ENCODE data around the gene CHIC2.

The CHIC2 gene

DNA sequence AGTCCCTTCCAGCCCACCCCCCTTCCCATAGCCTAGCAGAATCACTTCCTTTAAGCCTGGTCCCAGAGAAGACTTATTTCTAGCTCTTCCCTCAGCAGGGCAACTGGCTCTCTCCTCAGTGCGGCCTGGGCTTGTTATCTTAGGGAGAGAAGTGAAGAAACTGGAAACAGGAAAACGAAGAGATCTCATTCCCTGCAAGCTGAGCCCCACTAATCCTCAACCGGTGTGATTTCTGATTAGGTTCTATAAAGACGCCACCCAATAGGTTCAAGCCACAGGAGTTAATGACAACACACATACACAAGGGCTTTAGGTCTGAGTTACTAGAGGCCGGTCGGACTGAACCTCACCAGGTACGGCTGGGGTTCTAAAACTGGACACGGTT is 38.8 kb upstream of the CHIC2 start:
- TF ChIP-seq, protein P1, sequence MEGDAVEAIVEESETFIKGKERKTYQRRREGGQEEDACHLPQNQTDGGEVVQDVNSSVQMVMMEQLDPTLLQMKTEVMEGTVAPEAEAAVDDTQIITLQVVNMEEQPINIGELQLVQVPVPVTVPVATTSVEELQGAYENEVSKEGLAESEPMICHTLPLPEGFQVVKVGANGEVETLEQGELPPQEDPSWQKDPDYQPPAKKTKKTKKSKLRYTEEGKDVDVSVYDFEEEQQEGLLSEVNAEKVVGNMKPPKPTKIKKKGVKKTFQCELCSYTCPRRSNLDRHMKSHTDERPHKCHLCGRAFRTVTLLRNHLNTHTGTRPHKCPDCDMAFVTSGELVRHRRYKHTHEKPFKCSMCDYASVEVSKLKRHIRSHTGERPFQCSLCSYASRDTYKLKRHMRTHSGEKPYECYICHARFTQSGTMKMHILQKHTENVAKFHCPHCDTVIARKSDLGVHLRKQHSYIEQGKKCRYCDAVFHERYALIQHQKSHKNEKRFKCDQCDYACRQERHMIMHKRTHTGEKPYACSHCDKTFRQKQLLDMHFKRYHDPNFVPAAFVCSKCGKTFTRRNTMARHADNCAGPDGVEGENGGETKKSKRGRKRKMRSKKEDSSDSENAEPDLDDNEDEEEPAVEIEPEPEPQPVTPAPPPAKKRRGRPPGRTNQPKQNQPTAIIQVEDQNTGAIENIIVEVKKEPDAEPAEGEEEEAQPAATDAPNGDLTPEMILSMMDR (IDR thresholded peaks at IDR 0.05; ENCODE audit: low read depth, low read length), result no peak
- no peak overlapping the region for H3K4me3 ChIP-seq (ENCODE audit: low read depth, low read length)
- in situ Hi-C loops (cut with HindIII; ENCODE audit: low sequenced_read_pairs), result no loop called here
- DNase-seq (ENCODE audit: low read depth, low spot score), result no peak

DNA sequence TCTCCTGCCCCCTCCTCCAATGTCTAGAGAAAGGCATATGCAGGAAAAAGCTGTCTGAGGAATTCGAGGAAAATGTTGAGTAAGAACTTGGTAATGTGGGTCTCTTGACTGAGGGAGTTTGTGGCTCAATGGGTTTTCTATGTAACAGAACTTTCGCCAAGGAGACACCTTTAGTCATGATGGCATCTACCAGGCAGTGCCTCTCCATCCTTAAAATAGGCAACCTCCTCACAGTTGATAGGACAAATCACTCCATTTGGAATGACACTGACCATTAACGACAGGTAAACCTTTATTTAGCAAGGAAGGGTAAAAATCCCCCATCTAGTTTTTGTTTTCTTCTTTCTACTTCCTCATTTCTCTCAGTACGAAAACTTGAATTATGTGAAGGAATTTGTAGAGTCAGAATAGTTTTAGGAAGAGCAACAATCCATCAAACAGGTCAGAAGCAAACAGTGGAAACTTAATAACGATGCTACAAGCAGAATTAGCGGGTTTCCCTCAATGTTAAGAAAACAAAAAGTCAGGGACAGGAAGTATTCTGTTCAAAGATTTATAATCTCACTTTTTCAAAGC is 38.2 kb upstream of the CHIC2 start:
- no peak for DNase-seq (ENCODE audit: low read depth, low spot score)

DNA sequence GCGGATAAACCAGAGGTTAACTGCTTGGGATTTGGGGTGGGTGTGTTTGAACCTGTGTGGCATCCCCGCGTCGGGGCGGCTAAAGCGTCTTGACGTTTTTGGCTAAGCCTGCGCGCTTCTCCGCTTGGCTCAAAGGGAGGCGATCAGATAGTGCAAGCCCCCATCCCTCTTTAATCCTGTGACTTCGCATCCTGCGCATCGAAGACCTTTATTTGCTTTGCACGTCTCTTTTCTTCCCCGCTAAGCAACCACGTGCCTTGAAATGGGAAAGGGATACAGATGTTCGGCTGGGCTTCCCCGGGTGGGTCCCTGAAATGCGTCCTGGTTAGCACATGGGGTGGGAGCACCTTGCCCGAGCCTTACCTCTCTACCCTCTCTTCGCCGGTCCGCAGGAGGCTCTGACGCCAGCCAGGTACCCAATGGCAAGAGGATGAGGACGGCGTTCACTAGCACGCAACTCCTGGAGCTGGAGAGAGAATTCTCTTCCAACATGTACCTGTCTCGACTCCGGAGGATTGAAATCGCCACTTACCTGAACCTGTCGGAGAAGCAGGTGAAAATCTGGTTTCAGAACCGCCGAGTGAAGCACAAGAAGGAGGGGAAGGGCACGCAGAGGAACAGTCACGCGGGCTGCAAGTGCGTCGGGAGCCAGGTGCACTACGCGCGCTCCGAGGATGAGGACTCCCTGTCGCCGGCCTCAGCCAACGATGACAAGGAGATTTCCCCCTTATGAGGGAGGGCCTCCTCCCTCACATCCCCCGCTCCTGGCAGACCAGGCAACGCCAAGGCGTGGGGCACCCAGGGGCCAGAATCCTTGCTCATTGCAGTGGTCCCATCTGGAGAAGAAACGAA is 37.0 kb upstream of the CHIC2 start:
- TF ChIP-seq, protein P1 (IDR thresholded peaks at IDR 0.05; ENCODE audit: low read depth, low read length), result no peak
- H3K4me3 ChIP-seq (ENCODE audit: low read depth, low read length), result no peak overlapping the region
- no peak for DNase-seq (ENCODE audit: low read depth, low spot score)
- in situ Hi-C loops (cut with HindIII; ENCODE audit: low sequenced_read_pairs), result no loop called here

More for the DNA sequence above, 38.2 kb upstream of the CHIC2 start:
- in situ Hi-C loops (cut with HindIII; ENCODE audit: low sequenced_read_pairs), result no loop called here
- TF ChIP-seq, protein P1 (IDR thresholded peaks at IDR 0.05; ENCODE audit: low read depth, low read length), result no peak
- H3K4me3 ChIP-seq (ENCODE audit: low read depth, low read length), result no peak overlapping the region

DNA sequence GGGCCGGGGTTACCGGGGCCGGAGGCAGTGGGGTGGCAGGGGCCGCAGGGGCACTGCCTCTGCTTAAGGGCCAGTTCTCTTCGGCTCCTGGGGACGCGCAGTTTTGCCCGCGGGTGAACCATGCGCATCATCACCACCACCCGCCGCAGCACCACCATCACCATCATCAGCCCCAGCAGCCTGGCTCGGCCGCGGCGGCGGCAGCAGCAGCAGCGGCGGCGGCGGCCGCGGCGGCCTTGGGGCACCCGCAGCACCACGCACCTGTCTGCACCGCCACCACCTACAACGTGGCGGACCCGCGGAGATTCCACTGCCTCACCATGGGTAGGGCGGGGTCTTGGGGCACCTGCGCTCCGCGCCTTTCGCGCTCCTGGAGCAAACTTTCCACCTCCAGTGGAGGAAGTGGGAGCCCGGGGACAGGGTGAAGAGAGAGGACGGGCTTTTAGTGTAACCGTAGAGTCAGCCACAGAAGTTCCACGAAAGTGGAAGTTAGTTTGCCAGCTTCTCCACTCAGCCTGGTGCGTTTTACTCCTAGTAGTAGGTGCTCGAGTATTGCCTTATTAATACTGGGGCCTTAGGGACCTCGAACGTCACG is 36.3 kb upstream of the CHIC2 start:
- H3K4me3 ChIP-seq (ENCODE audit: low read depth, low read length), result peak overlapping the region; percentile 18
- DNase-seq (ENCODE audit: low read depth, low spot score), result no peak
- TF ChIP-seq, protein P1 (IDR thresholded peaks at IDR 0.05; ENCODE audit: low read depth, low read length), result no peak
- in situ Hi-C loops (cut with HindIII; ENCODE audit: low sequenced_read_pairs), result no loop called here

DNA sequence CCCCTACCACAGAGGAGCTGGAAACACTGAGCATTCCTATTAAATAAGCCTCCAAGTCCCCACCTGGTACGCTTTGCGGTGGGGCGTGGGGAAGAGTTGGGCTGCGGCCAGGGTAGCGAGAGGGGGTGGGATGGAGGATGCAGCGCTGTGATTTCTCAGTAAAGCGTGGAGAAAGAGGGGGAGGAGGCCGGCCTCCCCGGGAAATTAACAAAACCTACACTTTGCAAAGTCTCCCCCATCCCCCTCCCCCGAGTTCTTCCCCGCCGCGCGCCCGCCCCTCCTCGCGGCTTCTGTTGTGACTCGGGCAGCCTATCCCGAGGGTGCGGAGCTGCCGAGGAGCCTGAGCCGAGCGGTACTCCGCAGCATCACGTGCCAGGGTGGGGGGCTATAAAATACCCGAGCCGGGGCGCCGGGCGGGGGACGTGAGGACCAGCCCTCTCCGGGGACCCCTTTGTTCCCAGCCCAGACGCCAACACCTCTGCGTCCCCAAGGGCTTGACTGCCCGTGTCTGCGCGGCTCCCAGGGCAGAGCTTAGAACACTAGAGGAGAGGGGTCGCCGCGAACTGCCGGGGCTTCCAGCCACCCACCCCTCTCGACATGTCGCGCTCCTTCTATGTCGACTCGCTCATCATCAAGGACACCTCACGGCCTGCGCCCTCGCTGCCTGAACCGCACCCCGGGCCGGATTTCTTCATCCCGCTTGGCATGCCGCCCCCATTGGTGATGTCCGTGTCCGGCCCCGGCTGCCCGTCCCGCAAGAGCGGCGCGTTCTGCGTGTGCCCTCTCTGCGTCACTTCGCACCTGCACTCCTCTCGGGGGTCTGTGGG is 35.6 kb upstream of the CHIC2 start, which contains the start of gene GSX2:
Gene GSX2 (plus strand): TSS at position 416 of the 827 bp plus-strand sequence. CDS start 182 bp downstream, at position 598.
- in situ Hi-C loops (cut with HindIII; ENCODE audit: low sequenced_read_pairs), result no loop called here
- TF ChIP-seq, protein P1 (IDR thresholded peaks at IDR 0.05; ENCODE audit: low read depth, low read length), result no peak
- peak within 1 kb of the TSS; percentile 32 for H3K4me3 ChIP-seq (ENCODE audit: low read depth, low read length)
- peak; percentile 33 for DNase-seq (ENCODE audit: low read depth, low spot score)

DNA sequence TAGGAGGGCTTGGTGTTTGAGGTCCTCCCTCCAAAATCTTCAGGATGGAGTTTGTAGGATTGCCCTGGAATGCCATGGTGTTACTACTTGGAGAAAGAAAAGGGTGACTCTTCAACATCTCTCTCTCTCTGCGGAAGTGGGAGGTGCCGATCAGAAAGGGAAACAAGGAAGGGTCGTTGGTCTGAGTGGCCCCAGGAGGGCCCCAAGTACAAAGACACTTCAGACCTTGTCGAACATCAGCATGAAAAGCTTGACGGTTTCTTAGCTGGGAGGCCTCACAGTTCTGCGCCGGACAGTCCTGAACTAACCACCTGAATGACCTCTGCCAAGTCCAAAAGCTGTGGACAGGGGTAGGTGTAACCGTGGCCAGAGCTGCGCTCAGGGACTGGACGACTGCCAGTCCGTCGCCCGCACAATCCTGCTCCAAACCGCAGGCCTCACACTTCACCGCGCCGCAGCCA is 34.9 kb upstream of the CHIC2 start:
- peak overlapping the region; percentile 32 for H3K4me3 ChIP-seq (ENCODE audit: low read depth, low read length)
- in situ Hi-C loops (cut with HindIII; ENCODE audit: low sequenced_read_pairs), result no loop called here
- no peak for DNase-seq (ENCODE audit: low read depth, low spot score)
- TF ChIP-seq, protein P1 (IDR thresholded peaks at IDR 0.05; ENCODE audit: low read depth, low read length), result no peak
